WTC11 (cell line): ENCODE measurements around the gene PDE12. TPM values are rescaled to one million over a fixed set of nuclear protein-coding genes. Genes with fewer than 3 reads are reported as not detected.

Source experiments
- ATAC-seq: fragments of 200-7000 bp; cut with Tn5 transposase; 2 replicates; pipeline ENCODE4 v1.10.0; 2021; ENCODE audit warnings: mild to moderate bottlenecking, moderate library complexity
- CTCF ChIA-PET: fragments of 300-600 bp; sonication (Branson Sonifier 250); formaldehyde crosslinking; loops from one replicate; lab custom pipeline; 2021; ENCODE audit warnings: antibody characterized with exemption; lab: Charles Lee
- POLR2A ChIA-PET: fragments of 350-600 bp; sonication (Branson Sonifier 250); formaldehyde crosslinking; loops from one replicate; lab custom pipeline; 2021; ENCODE audit warnings: antibody characterized with exemption; lab: Charles Lee
- DNase-seq: peaks from one replicate; pipeline ENCODE4 v3.0.0; 2021; ENCODE audit warnings: low spot score
- H3K27ac Mint-ChIP-seq: 2 replicates; pipeline ENCODE4 v1.8.0; 2021; ENCODE audit warnings: mixed read lengths
- H3K27me3 Mint-ChIP-seq: 2 replicates; pipeline ENCODE4 v1.8.0; 2021; ENCODE audit warnings: low read depth, mild to moderate bottlenecking, moderate library complexity, mixed read lengths
- H3K36me3 Mint-ChIP-seq: 2 replicates; pipeline ENCODE4 v1.8.0; 2021; ENCODE audit warnings: mixed read lengths
- H3K4me1 Mint-ChIP-seq: 2 replicates; pipeline ENCODE4 v1.8.0; 2022; ENCODE audit warnings: mixed read lengths
- H3K4me3 Mint-ChIP-seq: 2 replicates; pipeline ENCODE4 v1.8.0; 2021; ENCODE audit warnings: mild to moderate bottlenecking, moderate library complexity, mixed read lengths
- H3K9me3 Mint-ChIP-seq: 2 replicates; pipeline ENCODE4 v1.8.0; 2021; ENCODE audit warnings: mixed read lengths
- ATF1 ChIP-seq: sonication (generic); formaldehyde crosslinking; IDR thresholded peaks from 2 replicates; pipeline ENCODE4 v1.8.1; 2023; ENCODE audit warnings: mild to moderate bottlenecking, moderate library complexity, missing genetic modification reagents
- ATF3 ChIP-seq: sonication (generic); formaldehyde crosslinking; conservative IDR thresholded peaks from 2 replicates; pipeline ENCODE4 v1.8.1; 2022; ENCODE audit warnings: mild to moderate bottlenecking, missing genetic modification reagents
- CREB1 ChIP-seq: sonication (generic); formaldehyde crosslinking; IDR thresholded peaks from 2 replicates; pipeline ENCODE4 v1.8.0; 2023; ENCODE audit warnings: mild to moderate bottlenecking, missing genetic modification reagents
- E2F4 ChIP-seq: sonication (generic); formaldehyde crosslinking; IDR thresholded peaks from 2 replicates; pipeline ENCODE4 v1.8.1; 2022; ENCODE audit warnings: low read depth, mild to moderate bottlenecking, moderate library complexity, missing genetic modification reagents, borderline replicate concordance
- ELF4 ChIP-seq: sonication (generic); formaldehyde crosslinking; IDR thresholded peaks from 2 replicates; pipeline ENCODE4 v1.8.1; 2022; ENCODE audit warnings: low read depth, mild to moderate bottlenecking, moderate library complexity, missing genetic modification reagents
- ESRRA ChIP-seq: sonication (generic); formaldehyde crosslinking; IDR thresholded peaks from 2 replicates; pipeline ENCODE4 v1.8.1; 2022; ENCODE audit warnings: mild to moderate bottlenecking, missing genetic modification reagents, borderline replicate concordance
- HMGA2 ChIP-seq: fragments of 250-450 bp; sonication (Bioruptor Pico); IDR thresholded peaks from 2 replicates; pipeline ENCODE4 v1.4.0; 2021; ENCODE audit warnings: mild to moderate bottlenecking, moderate library complexity
- MAX ChIP-seq: sonication (generic); formaldehyde crosslinking; IDR thresholded peaks from 2 replicates; pipeline ENCODE4 v1.8.0; 2022; ENCODE audit warnings: mild to moderate bottlenecking, missing genetic modification reagents
- MLX ChIP-seq: sonication (generic); formaldehyde crosslinking; IDR thresholded peaks from 2 replicates; pipeline ENCODE4 v1.8.1; 2023; ENCODE audit warnings: mild to moderate bottlenecking, missing genetic modification reagents, moderate library complexity
- MXD4 ChIP-seq: fragments of 250-450 bp; sonication (Bioruptor Pico); IDR thresholded peaks from 2 replicates; pipeline ENCODE4 v1.8.0; 2021; ENCODE audit warnings: mild to moderate bottlenecking, moderate library complexity, borderline replicate concordance
- NFATC4 ChIP-seq: fragments of 250-450 bp; sonication (Bioruptor Pico); IDR thresholded peaks from 2 replicates; pipeline ENCODE4 v1.9.0; 2021; ENCODE audit warnings: mild to moderate bottlenecking
- NR3C1 ChIP-seq: sonication (generic); formaldehyde crosslinking; conservative IDR thresholded peaks from 2 replicates; pipeline ENCODE4 v1.8.1; 2023; ENCODE audit warnings: low read depth, mild to moderate bottlenecking, missing genetic modification reagents
- PRDM15 ChIP-seq: sonication (generic); formaldehyde crosslinking; IDR thresholded peaks from 2 replicates; pipeline ENCODE4 v1.8.0; 2022; ENCODE audit warnings: missing genetic modification reagents
- PREB ChIP-seq: sonication (generic); formaldehyde crosslinking; IDR thresholded peaks from 2 replicates; pipeline ENCODE4 v1.8.1; 2022; ENCODE audit warnings: mild to moderate bottlenecking, missing genetic modification reagents, moderate library complexity, borderline replicate concordance
- RELA ChIP-seq: sonication (generic); formaldehyde crosslinking; IDR thresholded peaks from 2 replicates; pipeline ENCODE4 v1.8.1; 2022; ENCODE audit warnings: missing genetic modification reagents, mild to moderate bottlenecking, borderline replicate concordance
- RORB ChIP-seq: fragments of 250-450 bp; sonication (Bioruptor Pico); IDR thresholded peaks from 2 replicates; pipeline ENCODE4 v1.9.0; 2021; ENCODE audit warnings: mild to moderate bottlenecking
- SMAD3 ChIP-seq: sonication (generic); formaldehyde crosslinking; IDR thresholded peaks from 2 replicates; pipeline ENCODE4 v1.8.0; 2022; ENCODE audit warnings: missing genetic modification reagents, mild to moderate bottlenecking, borderline replicate concordance
- TCF7 ChIP-seq: sonication (generic); formaldehyde crosslinking; IDR thresholded peaks from 2 replicates; pipeline ENCODE4 v1.8.0; 2022; ENCODE audit warnings: mild to moderate bottlenecking, low read depth, missing genetic modification reagents, moderate library complexity
- TEAD1 ChIP-seq: sonication (generic); formaldehyde crosslinking; IDR thresholded peaks from 2 replicates; pipeline ENCODE4 v1.8.0; 2022; ENCODE audit warnings: mild to moderate bottlenecking, missing genetic modification reagents
- TEAD4 ChIP-seq: sonication (generic); formaldehyde crosslinking; IDR thresholded peaks from 2 replicates; pipeline ENCODE4 v1.8.0; 2022; ENCODE audit warnings: mild to moderate bottlenecking, missing genetic modification reagents
- USF1 ChIP-seq: sonication (generic); formaldehyde crosslinking; IDR thresholded peaks from 2 replicates; pipeline ENCODE4 v1.8.0; 2022; ENCODE audit warnings: mild to moderate bottlenecking, missing genetic modification reagents
- ZNF219 ChIP-seq: sonication (generic); formaldehyde crosslinking; IDR thresholded peaks from 2 replicates; pipeline ENCODE4 v1.8.0; 2023; ENCODE audit warnings: missing genetic modification reagents, mild to moderate bottlenecking, borderline replicate concordance
- ZNF425 ChIP-seq: fragments of 250-450 bp; sonication (Bioruptor Pico); conservative IDR thresholded peaks from 2 replicates; pipeline ENCODE4 v1.9.0; 2021; ENCODE audit warnings: mild to moderate bottlenecking
- ZNF512 ChIP-seq: sonication (generic); formaldehyde crosslinking; IDR thresholded peaks from 2 replicates; pipeline ENCODE4 v1.8.1; 2022; ENCODE audit warnings: missing genetic modification reagents, borderline replicate concordance
- total RNA-seq: library from RNA; stranded (reverse); gene quantifications from 3 replicates; pipeline ENCODE4 v1.2.3, GENCODE V29; 2021

The PDE12 gene
- total RNA-seq, 1 experiment from 2014 or later, result 16.4 TPM

GRCh38 chr3:57598765-57599360, 42.8 kb downstream of the PDE12 start:
- POLR2A ChIA-PET, result interaction anchor here (0.7 kb wide), 1 partner anchor 97 kb away, joined by 3 read pairs; no protein-coding TSS in a partner anchor
- no peaks in the 10 kb centered on the region for H3K27me3 Mint-ChIP-seq
- TF ChIP-seq ATF3 (no peak), CREB1 (CRISPR knock-in tag) (no peak), SMAD3 (no peak), E2F4 (CRISPR knock-in tag) (no peak), ELF4 (no peak), ZNF219 (no peak), ATF1 (CRISPR knock-in tag) (no peak), NR3C1 (CRISPR knock-in tag) (no peak), PREB (CRISPR knock-in tag) (no peak), NFATC4 (CRISPR knock-in tag) (no peak), USF1 (CRISPR knock-in tag) (no peak), TEAD1 (CRISPR knock-in tag) (no peak), MXD4 (CRISPR knock-in tag) (no peak), HMGA2 (CRISPR knock-in tag) (no peak), ZNF512 (CRISPR knock-in tag) (no peak), TCF7 (CRISPR knock-in tag) (no peak), ESRRA (CRISPR knock-in tag) (no peak)

GRCh38 chr3:57600195-57600594, 44.1 kb downstream of the PDE12 start:
- ATAC-seq (no peak), DNase-seq (no peak)
- Mint-ChIP-seq H3K4me3 (no peak overlapping the region), H3K9me3 (peaks cover 6% of the 10 kb centered on the region), H3K27me3 (no peaks in the 10 kb centered on the region), H3K27ac (no peak overlapping the region), H3K4me1 (peaks cover 13% of the 10 kb centered on the region), H3K36me3 (peaks cover 2% of the 10 kb centered on the region)
- ChIA-PET CTCF (no interaction called here), POLR2A (no interaction called here)
- TF ChIP-seq TEAD4 (no peak), MAX (CRISPR knock-in tag) (no peak), RELA (CRISPR knock-in tag) (no peak), ESRRA (CRISPR knock-in tag) (no peak), MLX (CRISPR knock-in tag) (no peak), PRDM15 (no peak), ZNF425 (CRISPR knock-in tag) (no peak), RORB (CRISPR knock-in tag) (no peak)

More at GRCh38 chr3:57598765-57599360, 42.8 kb downstream of the PDE12 start:
- no peak for DNase-seq
- CTCF ChIA-PET, result no interaction called here
- H3K27ac Mint-ChIP-seq, result peak overlapping the region; percentile 87
- H3K36me3 Mint-ChIP-seq, result peaks cover 7% of the 10 kb centered on the region
- no peak for ATAC-seq
- H3K4me3 Mint-ChIP-seq, result peak overlapping the region; percentile 99
- peaks cover 23% of the 10 kb centered on the region for H3K4me1 Mint-ChIP-seq
- no peaks in the 10 kb centered on the region for H3K9me3 Mint-ChIP-seq
